ENCODE data around the gene RAB14. TPM values are rescaled to one million over a fixed set of nuclear protein-coding genes. Genes with fewer than 3 reads are reported as not detected.

RAB14 gene
- 26.2 and 33.8 TPM in 2 replicates for total RNA-seq

DNA sequence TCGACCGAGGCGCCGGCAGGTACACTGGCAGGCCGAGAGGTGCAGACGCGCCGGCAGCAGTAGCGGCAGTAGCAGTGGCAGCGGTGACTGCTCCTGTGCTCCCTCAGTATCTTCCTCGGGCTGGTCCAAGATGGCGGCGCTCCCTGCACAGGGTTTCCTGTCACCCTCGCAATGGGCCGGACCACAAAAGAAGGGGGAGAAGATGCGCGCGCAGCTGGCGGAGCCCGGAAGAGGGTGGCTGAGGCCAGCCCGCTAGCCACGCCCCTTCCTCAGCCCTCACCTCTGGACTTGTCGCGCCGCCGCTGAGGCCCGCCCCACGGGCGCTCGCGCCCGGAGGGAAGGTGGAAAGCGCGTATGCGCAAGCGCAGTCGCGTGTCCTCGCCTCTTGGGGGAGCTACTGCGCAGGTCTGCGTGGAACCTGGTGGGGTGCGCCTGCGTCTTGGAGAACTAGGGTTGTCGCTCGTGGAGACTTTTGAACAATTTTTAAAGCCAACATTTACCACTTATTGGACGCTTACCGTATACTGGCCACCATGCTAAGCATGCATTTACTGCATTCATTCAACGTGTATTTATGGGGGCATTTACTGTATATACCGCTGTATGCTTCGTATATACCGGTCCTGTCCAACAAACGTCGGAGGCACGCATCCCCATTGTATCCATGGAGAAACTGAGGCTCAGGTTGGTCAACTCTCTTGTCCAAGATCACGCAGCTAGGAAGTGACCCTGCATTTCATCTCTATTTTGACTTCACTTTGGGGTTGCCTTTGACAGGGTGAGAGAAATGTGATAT, at the start of gene RAB14:
Gene RAB14 (minus strand): TSS at position 132 of the 796 bp plus-strand sequence. CDS start 8,457 bp downstream, outside the sequence.
- DNase-seq (ENCODE audit: low read depth in 2 of 2), result peak; percentile 94 to 98

DNA sequence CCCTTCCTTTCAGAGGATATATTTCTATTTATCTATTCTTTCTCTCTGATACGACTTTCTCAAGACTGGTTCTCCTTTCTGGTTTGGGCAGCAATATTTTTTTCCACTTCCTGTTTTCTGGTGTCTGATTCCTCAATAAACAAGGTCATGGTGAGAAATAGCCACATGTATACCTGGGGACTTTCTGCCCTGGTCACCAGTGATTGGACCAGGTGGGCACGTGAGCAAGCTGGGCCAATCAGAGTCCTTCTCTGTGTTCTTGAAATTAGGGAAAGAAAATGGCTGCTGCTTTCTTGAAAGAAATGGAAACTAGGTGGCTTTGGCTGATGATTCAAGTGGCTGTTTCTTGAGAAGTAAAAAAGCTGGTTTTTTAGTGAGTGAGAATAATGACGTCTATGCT, 47.9 kb upstream of the RAB14 start:
- no peak for DNase-seq (ENCODE audit: low read depth in 2 of 2)

DNA sequence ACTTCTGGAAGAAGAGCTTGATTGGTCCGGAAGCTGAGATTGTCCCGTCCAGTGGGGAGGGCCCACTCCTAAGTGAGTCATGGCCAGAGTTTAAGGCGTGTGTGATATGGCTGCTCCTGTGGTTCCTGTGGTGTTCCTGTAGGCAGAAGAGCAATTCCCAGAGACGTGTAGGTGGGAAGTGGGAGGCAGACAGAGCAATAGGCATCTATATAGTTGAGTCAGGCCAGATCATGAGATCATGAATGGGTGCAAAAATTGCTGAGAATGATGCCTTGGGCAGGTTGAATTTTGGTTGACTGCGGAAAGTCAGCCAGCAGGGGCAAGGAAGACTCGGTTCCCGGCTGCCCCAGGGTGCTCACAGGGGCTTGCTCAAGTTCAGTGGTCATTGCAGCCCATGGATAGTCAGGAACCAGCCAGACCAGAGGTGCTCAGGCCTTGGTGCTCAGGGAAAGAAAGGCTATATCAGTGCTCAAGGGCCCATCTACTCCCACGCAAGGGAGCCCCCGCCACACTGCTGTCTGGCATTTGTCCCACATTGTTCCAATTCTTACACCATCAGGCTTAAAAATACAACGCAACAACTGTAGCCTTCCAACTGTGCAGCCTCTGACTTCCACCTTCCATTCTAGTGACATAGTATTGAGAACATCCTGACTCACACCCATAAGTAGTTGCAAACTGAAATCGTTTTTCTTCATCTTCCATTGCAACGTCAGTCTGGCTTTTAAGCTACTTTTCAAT, 45.3 kb upstream of the RAB14 start:
- peak in 1 of 2 donors; percentile 8 for DNase-seq (ENCODE audit: low read depth in 2 of 2)

DNA sequence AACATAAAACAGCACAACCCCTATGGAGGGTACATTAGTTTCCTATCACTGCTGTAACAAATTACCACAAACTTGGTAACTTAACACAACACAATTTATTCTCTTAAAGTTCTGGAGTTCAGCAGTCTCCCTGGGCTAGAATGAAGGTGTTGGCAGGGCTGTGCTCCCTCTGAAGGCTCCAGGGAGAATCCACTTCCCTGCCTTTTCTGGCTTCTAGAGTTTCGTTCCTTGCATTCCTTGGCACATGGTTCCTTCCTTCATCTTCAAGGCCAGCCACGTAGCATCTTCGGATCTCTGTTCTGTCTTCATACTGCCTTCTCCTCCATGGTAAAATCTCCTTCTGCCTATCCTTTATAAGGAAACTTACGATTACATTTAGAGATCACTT, 41.3 kb upstream of the RAB14 start:
- DNase-seq (ENCODE audit: low read depth in 2 of 2), result no peak

- no peak for DNase-seq (ENCODE audit: low read depth in 2 of 2)
Measured at GRCh38 chr9:121242219-121242958, 40.7 kb upstream of the RAB14 start.

- DNase-seq (ENCODE audit: low read depth in 2 of 2), result no peak
Measured at GRCh38 chr9:121240472-121241135, 38.9 kb upstream of the RAB14 start.

- DNase-seq (ENCODE audit: low read depth in 2 of 2), result no peak
Measured at GRCh38 chr9:121239851-121240250, 38.2 kb upstream of the RAB14 start.

DNA sequence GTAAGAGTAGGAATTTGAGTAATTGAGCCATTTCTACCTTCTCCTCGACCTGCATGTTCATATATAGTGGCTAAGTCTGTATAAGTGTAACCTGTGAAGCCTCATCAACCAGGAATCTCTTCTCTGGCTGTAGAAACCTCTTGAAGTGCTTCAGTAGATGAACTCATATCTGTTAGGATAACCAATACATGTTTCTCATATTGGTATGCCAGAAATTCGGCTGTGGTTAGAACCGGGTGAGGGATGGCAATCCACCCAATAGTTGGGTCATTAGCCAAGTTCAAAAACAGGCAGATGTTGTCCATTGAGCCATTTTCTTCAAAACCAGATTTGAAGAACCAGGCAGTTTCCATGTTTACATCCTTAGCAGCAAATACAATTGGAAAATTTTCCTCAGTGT, 37.4 kb upstream of the RAB14 start:
- DNase-seq (ENCODE audit: low read depth in 2 of 2), result no peak

DNA sequence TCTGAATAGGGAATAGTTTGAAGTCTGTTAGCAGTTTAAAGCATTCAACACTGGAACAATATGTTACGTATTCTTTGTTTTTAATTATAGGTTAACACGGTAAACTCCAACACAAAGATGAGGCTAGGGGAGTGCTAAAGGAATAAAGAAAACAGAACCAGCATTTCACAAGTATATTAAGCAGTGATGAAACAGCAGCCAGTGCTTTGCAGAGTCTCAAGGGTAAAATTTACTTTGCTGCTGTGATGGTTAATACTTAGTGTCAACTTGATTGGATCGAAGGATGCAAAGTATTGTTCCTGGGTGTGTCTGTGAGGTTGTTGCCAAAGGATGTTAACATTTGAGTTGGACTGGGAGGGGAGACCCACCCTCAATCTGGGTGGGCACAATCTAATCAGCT, 36.2 kb upstream of the RAB14 start:
- no peak for DNase-seq (ENCODE audit: low read depth in 2 of 2)

DNA sequence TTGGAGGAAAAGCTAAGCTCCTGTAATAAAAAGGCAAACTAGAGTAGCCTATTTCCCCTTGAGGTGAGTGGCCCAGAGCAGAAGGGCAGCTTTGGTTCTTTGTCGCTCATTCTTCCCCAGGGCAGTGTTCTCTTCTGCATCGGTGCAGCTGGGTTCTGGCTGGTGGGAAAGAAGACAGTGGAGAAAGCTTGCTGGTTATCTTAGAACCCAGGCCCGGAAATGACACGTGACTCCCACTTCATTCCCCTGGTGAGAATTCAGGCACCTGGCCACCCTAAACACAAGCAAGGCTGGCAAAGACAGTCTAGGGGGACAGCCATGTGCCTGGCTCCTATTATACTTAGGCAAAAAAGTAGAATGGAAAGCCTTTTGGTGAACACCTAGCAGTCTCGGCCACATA, 33.8 kb upstream of the RAB14 start:
- no peak for DNase-seq (ENCODE audit: low read depth in 2 of 2)

DNA sequence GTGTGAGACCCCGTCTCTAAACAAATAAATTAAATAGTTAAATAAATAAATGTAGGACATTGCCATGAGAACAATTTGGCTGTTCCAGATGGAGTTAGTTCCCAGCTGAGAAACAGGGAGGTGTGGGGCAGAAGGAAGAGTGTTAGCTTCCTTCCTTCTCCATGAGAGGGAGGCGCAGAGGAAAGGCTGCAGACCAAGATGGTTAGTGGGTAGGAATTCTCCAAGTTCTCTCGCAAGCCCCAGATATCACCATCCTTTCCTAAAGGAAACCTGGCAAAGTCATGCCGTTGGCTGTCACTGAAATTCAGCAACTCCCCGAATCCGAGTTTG, 33.1 kb upstream of the RAB14 start:
- no peak for DNase-seq (ENCODE audit: low read depth in 2 of 2)

DNA sequence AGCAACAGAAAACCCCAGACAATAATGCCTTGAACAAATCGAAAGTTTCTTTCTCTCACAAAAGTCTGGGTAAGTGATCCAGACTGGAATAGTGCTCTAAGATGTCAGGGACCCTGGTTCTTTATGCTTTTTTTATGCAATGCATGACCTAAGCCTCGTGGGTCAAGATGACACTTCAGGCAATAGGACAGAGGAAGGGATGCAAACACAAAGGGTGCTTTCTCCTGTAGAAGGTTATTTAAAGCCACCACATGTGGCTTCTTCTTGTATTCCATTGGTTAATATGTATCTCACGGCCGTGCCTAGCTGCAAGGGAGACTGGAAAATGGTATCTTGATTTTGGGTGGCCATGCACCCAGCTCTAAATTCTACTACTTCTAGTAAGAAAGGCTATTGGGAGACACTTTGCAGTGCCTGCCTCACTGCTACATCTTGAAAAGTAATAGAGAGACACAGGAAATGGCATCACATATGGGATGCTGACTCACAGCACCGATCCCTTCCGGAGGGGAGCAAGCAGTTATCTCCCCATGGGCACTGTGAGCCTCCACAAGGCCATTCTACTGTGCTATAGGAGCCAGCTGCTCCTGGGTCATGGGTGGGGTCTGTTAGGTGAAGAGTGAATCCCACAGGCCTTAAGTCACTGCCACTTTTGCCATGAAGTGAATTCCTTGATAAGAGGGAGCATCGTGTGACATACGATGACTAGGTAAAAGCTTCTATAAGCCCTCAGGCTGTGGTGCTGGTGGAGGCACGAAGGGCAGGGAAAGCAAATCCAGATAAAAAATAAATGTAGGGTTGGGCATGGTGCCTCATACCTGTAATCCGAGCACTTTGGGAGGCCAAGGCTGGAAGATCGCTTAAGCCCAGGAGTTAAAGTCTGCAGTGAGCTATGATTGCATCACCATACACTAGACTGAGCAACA, 32.5 kb upstream of the RAB14 start:
- peak in 1 of 2 donors; percentile 55 for DNase-seq (ENCODE audit: low read depth in 2 of 2)

GRCh38 chr9:121232251-121232650, 30.6 kb upstream of the RAB14 start:
- DNase-seq (ENCODE audit: low read depth in 2 of 2), result no peak

DNA sequence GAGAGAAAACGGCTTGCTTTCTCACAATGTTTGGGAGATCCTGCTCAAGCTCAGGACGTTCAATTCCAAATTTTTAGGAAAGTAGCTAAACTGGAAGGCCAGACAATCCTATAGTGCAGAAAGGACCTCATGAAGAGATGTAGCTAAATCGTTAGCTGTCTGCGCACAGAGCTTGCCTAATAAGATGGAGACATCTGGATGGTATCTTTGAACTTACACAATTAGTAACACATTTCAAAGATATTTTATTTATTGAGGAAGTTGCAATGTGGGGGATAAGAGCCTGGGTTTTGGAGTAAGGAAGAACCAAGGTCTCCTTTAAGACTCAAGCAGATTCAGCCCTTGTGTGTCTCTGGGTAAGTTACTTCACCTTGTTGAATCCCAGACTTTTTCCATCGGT, 28.6 kb upstream of the RAB14 start:
- DNase-seq (ENCODE audit: low read depth in 2 of 2), result no peak

- no peak for DNase-seq (ENCODE audit: low read depth in 2 of 2)
Measured at GRCh38 chr9:121227862-121228261, 26.2 kb upstream of the RAB14 start.

GRCh38 chr9:121226175-121226574, 24.5 kb upstream of the RAB14 start:
- peak in 1 of 2 donors; percentile 12 for DNase-seq (ENCODE audit: low read depth in 2 of 2)

GRCh38 chr9:121225240-121225639, 23.6 kb upstream of the RAB14 start:
- no peak for DNase-seq (ENCODE audit: low read depth in 2 of 2)

- peak; percentile 36 to 63 for DNase-seq (ENCODE audit: low read depth in 2 of 2)
Measured at GRCh38 chr9:121222524-121223171, 21.0 kb upstream of the RAB14 start.

- no peak for DNase-seq (ENCODE audit: low read depth in 2 of 2)
Measured at GRCh38 chr9:121221664-121222055, 20.0 kb upstream of the RAB14 start.

DNA sequence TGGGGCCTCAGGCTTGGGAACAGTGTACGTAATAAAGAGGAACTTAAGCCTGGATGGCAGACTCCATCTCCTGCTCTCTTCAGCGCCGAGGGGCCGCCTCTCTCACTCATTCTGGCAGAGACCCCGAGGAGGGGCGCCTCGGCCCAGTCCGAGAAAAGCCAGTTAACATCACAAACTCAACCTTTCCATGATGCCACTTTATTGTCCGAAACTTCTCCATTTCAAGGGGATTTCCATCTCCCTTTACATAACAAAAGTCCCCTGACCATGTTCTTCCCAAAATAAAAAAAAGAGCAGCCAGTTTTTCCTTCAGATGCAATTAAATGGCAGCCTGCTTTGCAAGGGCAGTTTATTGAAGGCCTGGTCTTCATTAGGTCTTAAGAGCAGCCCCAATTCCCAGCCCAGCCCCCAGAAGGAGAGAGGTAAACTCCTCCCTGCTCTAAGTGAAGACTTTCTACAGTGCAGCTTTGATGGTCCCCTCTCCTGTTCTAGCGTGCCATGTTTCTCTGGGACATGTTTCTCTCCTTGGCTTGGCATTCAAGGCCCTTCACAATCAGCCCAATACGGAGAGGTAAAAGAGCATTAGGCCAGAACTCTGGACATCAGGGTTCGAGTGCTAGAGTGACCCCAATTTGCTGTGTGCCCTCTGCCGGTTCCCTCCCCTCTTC, 19.5 kb upstream of the RAB14 start:
- no peak for DNase-seq (ENCODE audit: low read depth in 2 of 2)
